Measurements from ENCODE around the gene STK24.

Gene STK24

GRCh38 chr13:98474761-98475160 is 102.1 kb downstream of the STK24 start:
- H3K4me1 Mint-ChIP-seq = peaks cover 75% of the 10 kb centered on the region
- no peak for DNase-seq
- peaks cover 40% of the 10 kb centered on the region for H3K36me3 Mint-ChIP-seq (ENCODE audit: low read depth)
- no peak overlapping the region for H3K27ac Mint-ChIP-seq
- no peaks in the 10 kb centered on the region for H3K27me3 Mint-ChIP-seq (ENCODE audit: low read depth, poor library complexity)
- no peak for TF ChIP-seq CTCF (IDR thresholded peaks at IDR 0.05)
- no peak overlapping the region for H3K4me3 Mint-ChIP-seq
- no peaks in the 10 kb centered on the region for H3K9me3 Mint-ChIP-seq

- Mint-ChIP-seq H3K4me1 (peaks cover 71% of the 10 kb centered on the region), H3K27ac (peak overlapping the region; percentile 88), H3K27me3 (ENCODE audit: low read depth, poor library complexity) (no peaks in the 10 kb centered on the region), H3K36me3 (ENCODE audit: low read depth) (peaks cover 40% of the 10 kb centered on the region), H3K9me3 (no peaks in the 10 kb centered on the region), H3K4me3 (no peak overlapping the region)
- no peak for DNase-seq
- no peak for TF ChIP-seq CTCF (IDR thresholded peaks at IDR 0.05)
Observed at GRCh38 chr13:98474292-98474691, 102.6 kb downstream of the STK24 start.

- Mint-ChIP-seq H3K27me3 (ENCODE audit: low read depth, poor library complexity) (no peaks in the 10 kb centered on the region), H3K4me3 (no peak overlapping the region), H3K36me3 (ENCODE audit: low read depth) (peaks cover 40% of the 10 kb centered on the region), H3K4me1 (peaks cover 70% of the 10 kb centered on the region), H3K27ac (peak overlapping the region; percentile 88), H3K9me3 (no peaks in the 10 kb centered on the region)
- DNase-seq = no peak
- TF ChIP-seq CTCF (IDR thresholded peaks at IDR 0.05) = no peak
Observed at GRCh38 chr13:98473788-98474144, 103.1 kb downstream of the STK24 start.

- peak overlapping the region; percentile 88 for H3K27ac Mint-ChIP-seq
- no peak for TF ChIP-seq CTCF (IDR thresholded peaks at IDR 0.05)
- no peak for DNase-seq
- H3K27me3 Mint-ChIP-seq (ENCODE audit: low read depth, poor library complexity) = no peaks in the 10 kb centered on the region
- H3K36me3 Mint-ChIP-seq (ENCODE audit: low read depth) = peaks cover 40% of the 10 kb centered on the region
- H3K4me1 Mint-ChIP-seq = peaks cover 70% of the 10 kb centered on the region
- H3K9me3 Mint-ChIP-seq = no peaks in the 10 kb centered on the region
- H3K4me3 Mint-ChIP-seq = no peak overlapping the region
Observed at GRCh38 chr13:98473135-98473787, 103.6 kb downstream of the STK24 start.

- Mint-ChIP-seq H3K27me3 (ENCODE audit: low read depth, poor library complexity) (no peaks in the 10 kb centered on the region), H3K4me3 (no peak overlapping the region), H3K36me3 (ENCODE audit: low read depth) (peaks cover 46% of the 10 kb centered on the region), H3K4me1 (peaks cover 70% of the 10 kb centered on the region), H3K9me3 (no peaks in the 10 kb centered on the region), H3K27ac (peak overlapping the region; percentile 91)
- no peak for DNase-seq
- TF ChIP-seq CTCF (IDR thresholded peaks at IDR 0.05) = no peak
Observed at GRCh38 chr13:98471934-98472333, 105.0 kb downstream of the STK24 start.

GRCh38 chr13:98470920-98471319 is 106.0 kb downstream of the STK24 start:
- Mint-ChIP-seq H3K9me3 (no peaks in the 10 kb centered on the region), H3K36me3 (ENCODE audit: low read depth) (peaks cover 54% of the 10 kb centered on the region), H3K27ac (peak overlapping the region; percentile 62), H3K4me1 (peaks cover 67% of the 10 kb centered on the region), H3K27me3 (ENCODE audit: low read depth, poor library complexity) (no peaks in the 10 kb centered on the region), H3K4me3 (no peak overlapping the region)
- DNase-seq = no peak
- no peak for TF ChIP-seq CTCF (IDR thresholded peaks at IDR 0.05)

All from nephron progenitor cell (in vitro differentiated cells).